Measurements from ENCODE around the gene KCNJ1.

The KCNJ1 gene

DNA sequence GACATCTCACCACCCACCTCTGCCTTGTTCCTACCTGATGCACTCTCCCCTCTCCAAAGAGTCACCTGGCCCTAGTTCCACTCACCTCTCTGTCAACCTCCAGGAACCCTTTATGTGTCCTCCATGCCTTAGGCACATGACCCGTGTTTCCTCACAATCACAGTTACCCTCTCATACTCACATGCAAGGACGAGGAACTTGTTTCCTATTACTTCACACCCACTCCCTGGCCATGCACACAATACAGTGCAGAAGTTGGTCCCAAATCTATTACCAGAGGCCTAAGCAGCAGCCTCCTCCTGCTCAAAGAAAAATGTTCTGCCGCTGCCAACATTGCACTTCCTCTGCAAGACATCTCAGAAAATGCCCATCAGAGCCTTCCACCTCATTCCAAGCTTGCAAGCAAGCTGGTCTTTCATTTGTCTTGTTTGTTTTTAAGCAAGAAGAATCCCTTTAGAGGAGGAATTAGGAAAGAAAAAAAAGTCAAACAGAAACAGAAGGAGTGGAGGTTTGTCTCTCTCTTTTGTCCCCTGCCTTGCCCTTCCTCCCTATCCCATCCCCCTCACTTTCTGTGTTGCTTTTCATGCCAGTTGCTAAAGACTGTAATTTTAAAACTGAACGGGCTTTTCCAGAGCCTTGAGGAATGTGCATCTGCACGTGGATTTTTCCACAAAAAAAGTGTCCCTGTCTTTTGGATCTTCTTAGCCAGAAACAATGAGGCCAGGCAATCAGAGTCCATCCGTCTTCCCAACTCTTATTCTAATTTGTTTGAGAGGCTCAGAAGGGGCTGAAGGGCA is 63.4 kb downstream of the KCNJ1 start:
- TF ChIP-seq, protein P1, sequence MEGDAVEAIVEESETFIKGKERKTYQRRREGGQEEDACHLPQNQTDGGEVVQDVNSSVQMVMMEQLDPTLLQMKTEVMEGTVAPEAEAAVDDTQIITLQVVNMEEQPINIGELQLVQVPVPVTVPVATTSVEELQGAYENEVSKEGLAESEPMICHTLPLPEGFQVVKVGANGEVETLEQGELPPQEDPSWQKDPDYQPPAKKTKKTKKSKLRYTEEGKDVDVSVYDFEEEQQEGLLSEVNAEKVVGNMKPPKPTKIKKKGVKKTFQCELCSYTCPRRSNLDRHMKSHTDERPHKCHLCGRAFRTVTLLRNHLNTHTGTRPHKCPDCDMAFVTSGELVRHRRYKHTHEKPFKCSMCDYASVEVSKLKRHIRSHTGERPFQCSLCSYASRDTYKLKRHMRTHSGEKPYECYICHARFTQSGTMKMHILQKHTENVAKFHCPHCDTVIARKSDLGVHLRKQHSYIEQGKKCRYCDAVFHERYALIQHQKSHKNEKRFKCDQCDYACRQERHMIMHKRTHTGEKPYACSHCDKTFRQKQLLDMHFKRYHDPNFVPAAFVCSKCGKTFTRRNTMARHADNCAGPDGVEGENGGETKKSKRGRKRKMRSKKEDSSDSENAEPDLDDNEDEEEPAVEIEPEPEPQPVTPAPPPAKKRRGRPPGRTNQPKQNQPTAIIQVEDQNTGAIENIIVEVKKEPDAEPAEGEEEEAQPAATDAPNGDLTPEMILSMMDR (IDR thresholded peaks at IDR 0.05; ENCODE audit: insufficient read depth, low read depth, low read length, missing control alignments), result no peak
- no peak for DNase-seq (ENCODE audit: low read depth)
- H3K4me3 ChIP-seq (ENCODE audit: low read length), result no peak overlapping the region

DNA sequence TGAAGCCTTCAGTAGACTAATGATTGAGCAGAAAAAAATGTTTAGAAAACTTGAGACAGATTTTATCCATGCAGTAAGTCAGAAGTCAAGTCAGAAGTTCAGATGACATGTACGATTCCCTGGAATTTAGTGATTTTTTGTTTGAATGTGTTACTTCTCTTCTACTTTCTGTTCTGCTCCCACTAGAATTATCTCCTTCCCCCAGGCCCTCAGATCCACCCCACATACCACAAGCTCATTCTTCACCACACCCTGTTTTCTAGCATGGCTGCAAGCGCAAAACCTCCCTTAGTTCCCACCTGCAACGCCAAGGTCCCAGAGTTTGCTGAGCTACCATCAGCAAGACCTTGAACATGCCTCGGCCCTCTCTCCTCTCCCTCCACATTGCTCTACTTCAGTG is 64.1 kb downstream of the KCNJ1 start:
- no peak for DNase-seq (ENCODE audit: low read depth)
- H3K4me3 ChIP-seq (ENCODE audit: low read length), result no peak overlapping the region
- TF ChIP-seq, protein P1 (IDR thresholded peaks at IDR 0.05; ENCODE audit: insufficient read depth, low read depth, low read length, missing control alignments), result no peak

DNA sequence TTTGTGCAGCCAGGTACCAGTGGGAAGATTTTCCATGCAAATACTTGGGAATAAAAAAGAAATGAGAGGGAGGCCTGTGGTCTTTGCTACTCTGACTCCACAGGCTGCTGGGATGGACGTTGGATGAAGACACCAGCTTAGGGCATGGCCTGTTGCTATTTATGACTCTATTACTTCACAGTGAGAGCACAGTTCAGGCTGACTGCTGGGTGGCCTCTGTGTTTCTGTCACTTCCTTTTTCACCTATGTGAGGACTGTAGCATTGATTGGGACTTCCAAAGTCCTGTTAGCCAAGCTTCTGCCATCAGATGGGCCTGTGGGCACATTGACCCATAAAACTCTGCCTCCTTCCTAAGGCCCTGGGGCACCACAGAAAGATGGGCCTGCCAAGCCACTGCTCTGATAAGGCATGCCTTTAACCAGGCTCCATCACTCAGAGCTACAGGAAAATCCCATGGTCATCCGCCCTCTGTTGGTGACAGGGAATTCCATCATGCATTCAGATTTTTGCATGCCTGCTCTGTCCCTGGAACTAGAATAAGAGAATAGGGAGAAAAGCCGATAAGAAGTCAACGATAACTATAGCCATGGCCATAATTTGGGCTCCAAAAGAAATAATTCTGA is 64.6 kb downstream of the KCNJ1 start:
- DNase-seq (ENCODE audit: low read depth), result peak; percentile 45
- TF ChIP-seq, protein P1 (IDR thresholded peaks at IDR 0.05; ENCODE audit: insufficient read depth, low read depth, low read length, missing control alignments), result peak; percentile 62
- no peak overlapping the region for H3K4me3 ChIP-seq (ENCODE audit: low read length)

DNA sequence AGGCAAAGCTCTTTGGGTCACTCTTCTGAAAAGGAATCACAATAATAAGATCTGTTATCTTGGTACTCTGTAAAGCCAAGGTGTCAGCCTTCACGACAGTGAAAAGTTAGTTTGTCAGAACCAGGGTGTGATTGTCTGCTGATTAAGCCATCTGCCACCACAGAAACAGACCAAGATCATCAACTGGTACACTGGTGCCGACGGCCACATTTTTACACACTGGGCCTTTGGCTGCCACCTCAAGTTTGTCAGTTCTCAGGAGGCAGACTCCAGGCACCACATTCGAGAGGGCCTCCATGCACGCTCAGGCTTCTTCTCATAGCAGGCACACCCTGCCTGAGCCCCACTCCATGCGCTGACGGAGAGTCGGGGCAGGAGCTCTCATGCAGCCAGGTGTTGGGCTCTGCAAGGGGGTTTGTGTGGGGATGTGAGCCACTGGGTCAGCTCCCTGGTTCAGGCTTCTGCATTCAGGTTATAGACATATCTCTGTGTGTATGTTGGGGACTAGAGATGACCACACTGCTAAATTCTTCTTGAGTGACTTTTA is 66.2 kb downstream of the KCNJ1 start:
- H3K4me3 ChIP-seq (ENCODE audit: low read length), result no peak overlapping the region
- no peak for DNase-seq (ENCODE audit: low read depth)
- TF ChIP-seq, protein P1 (IDR thresholded peaks at IDR 0.05; ENCODE audit: insufficient read depth, low read depth, low read length, missing control alignments), result no peak

DNA sequence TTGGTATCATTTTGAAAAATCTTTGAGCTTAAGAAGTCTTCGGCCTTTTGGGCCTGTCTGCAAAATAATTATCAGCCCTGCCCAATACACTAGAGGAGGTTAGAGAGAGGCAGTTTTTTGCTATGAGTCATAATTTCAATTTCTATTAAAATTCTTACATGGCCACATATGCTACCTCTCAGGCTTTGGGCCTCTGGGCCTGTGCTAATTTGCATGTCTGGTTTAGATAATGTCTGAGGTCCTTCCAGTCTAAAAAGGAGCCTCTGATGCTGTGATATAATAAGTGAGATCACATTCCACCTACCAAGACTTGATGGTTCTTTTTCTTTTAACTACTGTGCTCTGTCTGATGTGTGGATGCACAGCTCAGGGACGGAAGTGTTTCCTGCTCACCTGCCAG is 70.8 kb downstream of the KCNJ1 start:
- DNase-seq (ENCODE audit: low read depth), result no peak
- TF ChIP-seq, protein P1 (IDR thresholded peaks at IDR 0.05; ENCODE audit: insufficient read depth, low read depth, low read length, missing control alignments), result no peak
- no peak overlapping the region for H3K4me3 ChIP-seq (ENCODE audit: low read length)

DNA sequence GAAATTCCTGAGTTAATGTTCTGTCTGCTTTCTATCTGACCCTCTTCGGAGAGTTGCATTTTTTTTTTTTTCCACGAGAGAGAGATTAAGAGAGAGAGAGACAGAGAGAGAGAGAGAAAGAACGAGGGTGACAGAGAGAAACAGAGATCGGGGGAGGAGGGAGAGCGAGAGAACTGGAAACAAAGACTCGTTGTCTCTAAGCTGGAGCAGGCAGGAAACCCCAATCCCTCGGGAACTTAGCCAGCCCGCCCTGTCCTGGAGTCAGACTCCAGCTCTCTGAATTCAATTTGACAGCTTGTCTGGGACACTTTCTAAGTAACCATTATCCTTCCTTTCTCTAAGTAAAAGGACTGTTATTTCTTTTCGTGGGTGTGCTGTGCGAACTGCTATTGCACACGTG is 76.9 kb downstream of the KCNJ1 start:
- no peak for DNase-seq (ENCODE audit: low read depth)
- TF ChIP-seq, protein P1 (IDR thresholded peaks at IDR 0.05; ENCODE audit: insufficient read depth, low read depth, low read length, missing control alignments), result no peak
- H3K4me3 ChIP-seq (ENCODE audit: low read length), result no peak overlapping the region

Data from epithelial cell of esophagus (primary cell).